NB4 (cell line): ENCODE data around the gene STAC3.
A peak's percentile ranks its signal among the peaks of the same experiment; 100 is the strongest.

Experiments used
- CTCF ChIP-seq: IDR thresholded peaks from one replicate; pipeline ENCODE4 v1.5.1; 2012; ENCODE audit warnings: low read depth, low read length
- MYC ChIP-seq: IDR thresholded peaks from 2 replicates; pipeline ENCODE4 v1.6.1; 2011; ENCODE audit warnings: low read depth, low read length
- POLR2A ChIP-seq: IDR thresholded peaks from 2 replicates; pipeline ENCODE4 v1.6.1; 2011; ENCODE audit warnings: mild to moderate bottlenecking; ENCODE audit not compliant: insufficient read length; ENCODE audit errors: extremely low read depth
- TF ChIP-seq, protein P1 (sequence below): IDR thresholded peaks from 2 replicates; pipeline ENCODE4 v1.6.1; 2011; ENCODE audit warnings: low read depth, low read length

- TF ChIP-seq CTCF (peak; percentile 73), MYC (0 out of 2 replicates have a peak, but pooled peaks have one; percentile 14), POLR2A (no peak)
- TF ChIP-seq, protein P1, sequence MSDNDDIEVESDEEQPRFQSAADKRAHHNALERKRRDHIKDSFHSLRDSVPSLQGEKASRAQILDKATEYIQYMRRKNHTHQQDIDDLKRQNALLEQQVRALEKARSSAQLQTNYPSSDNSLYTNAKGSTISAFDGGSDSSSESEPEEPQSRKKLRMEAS: no peak
Measured at GRCh38 chr12:57242691-57243454, 8.1 kb downstream of the STAC3 start.
